ENCODE data around the gene KCNIP4. TPM values are rescaled to one million over a fixed set of nuclear protein-coding genes. Genes with fewer than 3 reads are reported as not detected.

The KCNIP4 gene
- total and polyA plus RNA-seq, 2 experiments from 2014 or later: 0.14 to 0.63 TPM

- TF ChIP-seq ZNF462 (CRISPR knock-in tag; IDR thresholded peaks at IDR 0.05) (no peak), EZH2phosphoT487 (IDR thresholded peaks at IDR 0.05; ENCODE audit: unreplicated experiment) (no peak)
Measured at GRCh38 chr4:21858971-21859370, 89.6 kb downstream of the KCNIP4 start (continued).

- H3K9me2 ChIP-seq (ENCODE audit: insufficient read depth): no peaks in the 10 kb centered on the region
- no peak overlapping the region for H3K4me3 ChIP-seq
- peaks cover 15% of the 10 kb centered on the region for H3K9me3 Mint-ChIP-seq
- no peak overlapping the region for H3K27ac ChIP-seq (ENCODE audit: low read depth)
- H3K27ac Mint-ChIP-seq: no peak overlapping the region
- no peak overlapping the region for H3K4me2 ChIP-seq
- H3K36me3 ChIP-seq (ENCODE audit: insufficient read depth): no peaks in the 10 kb centered on the region; the same call in 1 of the 2 replicates
- H3K4me1 Mint-ChIP-seq: no peaks in the 10 kb centered on the region
- DNase-seq (ENCODE audit: low spot score) (no peak), ATAC-seq (no peak)
- no peaks in the 10 kb centered on the region for H3F3A ChIP-seq (replicated peaks; ENCODE audit: low read depth)
- H3K4me1 ChIP-seq (ENCODE audit: insufficient read depth): no peaks in the 10 kb centered on the region
- TF ChIP-seq EZH2phosphoT487 (IDR thresholded peaks at IDR 0.05; ENCODE audit: unreplicated experiment) (no peak), NANOG (IDR thresholded peaks at IDR 0.05; ENCODE audit: borderline replicate concordance) (no peak), REST (IDR thresholded peaks at IDR 0.05; ENCODE audit: unreplicated experiment) (no peak), JUNB (IDR thresholded peaks at IDR 0.05; ENCODE audit: unreplicated experiment) (no peak), CTCF (conservative IDR thresholded peaks at IDR 0.05; ENCODE audit: low read depth in 2 of 2) (no peak)
- H3K27me3 Mint-ChIP-seq (ENCODE audit: insufficient read depth, low read depth, poor library complexity): peaks cover 1% of the 10 kb centered on the region
- H3K27me3 ChIP-seq (ENCODE audit: insufficient read depth): no peaks in the 10 kb centered on the region
- no peak overlapping the region for H3K4me3 Mint-ChIP-seq
- no peak overlapping the region for H2AFZ ChIP-seq
- H3K36me3 Mint-ChIP-seq (ENCODE audit: low read depth): peaks cover 9% of the 10 kb centered on the region; the same call in 2 of the 3 replicates
- H4K20me1 ChIP-seq (replicated peaks; ENCODE audit: insufficient read depth): no peaks in the 10 kb centered on the region
- H3K79me2 ChIP-seq (replicated peaks; ENCODE audit: insufficient read depth): no peaks in the 10 kb centered on the region
Measured at GRCh38 chr4:21856754-21857153, 91.8 kb downstream of the KCNIP4 start.
